GM12892 (cell line): ENCODE data around the gene DCLK1.

ENCODE experiments used
- DNase-seq: peaks from one replicate; pipeline ENCODE4 v3.0.0; 2011; ENCODE audit not compliant: insufficient read length
- FAIRE-seq: peaks from 2 replicates; lab custom pipeline; 2011; peaks lifted over from hg19 to GRCh38; lab: Jason Lieb, UNC
- POLR2A ChIP-seq: IDR thresholded peaks from 2 replicates; pipeline ENCODE4 v1.6.1; 2011; ENCODE audit warnings: low read depth, low read length, control low read depth
- POLR2AphosphoS5 ChIP-seq: IDR thresholded peaks from 2 replicates; pipeline ENCODE4 v1.6.1; 2011; ENCODE audit warnings: low read depth, low read length, control low read depth
- TAF1 ChIP-seq: IDR thresholded peaks from 2 replicates; pipeline ENCODE4 v1.6.1; 2011; ENCODE audit warnings: low read depth, mild to moderate bottlenecking, control low read depth, low read length, borderline replicate concordance

Gene DCLK1

GRCh38 chr13:35957996-35958395 lies 173.2 kb downstream of the DCLK1 start:
- DNase-seq (no peak), FAIRE-seq (no peak)
- no peak for TF ChIP-seq POLR2AphosphoS5
- TF ChIP-seq TAF1 = no peak
- TF ChIP-seq POLR2A = no peak

GRCh38 chr13:35957241-35957731 lies 173.9 kb downstream of the DCLK1 start:
- TF ChIP-seq POLR2AphosphoS5 = no peak
- TF ChIP-seq TAF1 = no peak
- no peak for TF ChIP-seq POLR2A
- FAIRE-seq = no peak

GRCh38 chr13:35956074-35956473 lies 175.1 kb downstream of the DCLK1 start:
- DNase-seq = no peak
- TF ChIP-seq TAF1 (no peak), POLR2AphosphoS5 (no peak), POLR2A (no peak)
- no peak for FAIRE-seq

More at GRCh38 chr13:35957241-35957731, 173.9 kb downstream of the DCLK1 start:
- DNase-seq = no peak

- FAIRE-seq (no peak), DNase-seq (no peak)
Observed at GRCh38 chr13:35954207-35954560, 177.0 kb downstream of the DCLK1 start.

GRCh38 chr13:35953537-35954206 lies 177.5 kb downstream of the DCLK1 start:
- FAIRE-seq (no peak), DNase-seq (no peak)
- TF ChIP-seq TAF1 = no peak
- TF ChIP-seq POLR2A = no peak
- no peak for TF ChIP-seq POLR2AphosphoS5

More at GRCh38 chr13:35954207-35954560, 177.0 kb downstream of the DCLK1 start:
- TF ChIP-seq POLR2A (no peak), POLR2AphosphoS5 (no peak), TAF1 (no peak)

- no peak for DNase-seq
- TF ChIP-seq POLR2AphosphoS5 (no peak), POLR2A (no peak), TAF1 (no peak)
- no peak for FAIRE-seq
Observed at GRCh38 chr13:35947315-35947714, 183.9 kb downstream of the DCLK1 start.

- DNase-seq (no peak), FAIRE-seq (no peak)
- TF ChIP-seq TAF1 = no peak
- no peak for TF ChIP-seq POLR2AphosphoS5
- TF ChIP-seq POLR2A = no peak
Observed at GRCh38 chr13:35945368-35945767, 185.8 kb downstream of the DCLK1 start.

- DNase-seq (no peak), FAIRE-seq (no peak)
- TF ChIP-seq POLR2A (no peak), TAF1 (no peak)
Observed at GRCh38 chr13:35941374-35941773, 189.8 kb downstream of the DCLK1 start.

DNA sequence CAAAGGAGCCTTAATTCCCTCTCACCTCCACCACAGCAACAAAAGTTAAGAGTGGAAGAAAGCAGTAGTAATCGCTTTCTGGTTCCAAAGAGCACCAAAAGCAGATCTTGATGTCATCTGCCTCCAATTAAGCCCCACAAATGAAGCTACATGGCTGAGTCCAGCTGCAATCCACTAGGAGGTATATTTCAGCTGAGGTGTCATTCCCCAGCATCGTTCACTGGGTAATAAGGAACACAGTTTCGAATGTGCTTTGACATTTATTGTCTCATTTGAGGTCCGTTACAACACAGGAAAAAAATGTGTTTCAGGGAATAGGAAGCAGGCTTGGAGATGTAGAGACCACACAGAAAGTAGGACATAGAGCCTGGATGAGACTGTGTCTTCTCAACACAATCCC lies 190.4 kb downstream of the DCLK1 start:
- no peak for FAIRE-seq
- no peak for TF ChIP-seq POLR2AphosphoS5
- no peak for TF ChIP-seq POLR2A
- no peak for TF ChIP-seq TAF1

DNA sequence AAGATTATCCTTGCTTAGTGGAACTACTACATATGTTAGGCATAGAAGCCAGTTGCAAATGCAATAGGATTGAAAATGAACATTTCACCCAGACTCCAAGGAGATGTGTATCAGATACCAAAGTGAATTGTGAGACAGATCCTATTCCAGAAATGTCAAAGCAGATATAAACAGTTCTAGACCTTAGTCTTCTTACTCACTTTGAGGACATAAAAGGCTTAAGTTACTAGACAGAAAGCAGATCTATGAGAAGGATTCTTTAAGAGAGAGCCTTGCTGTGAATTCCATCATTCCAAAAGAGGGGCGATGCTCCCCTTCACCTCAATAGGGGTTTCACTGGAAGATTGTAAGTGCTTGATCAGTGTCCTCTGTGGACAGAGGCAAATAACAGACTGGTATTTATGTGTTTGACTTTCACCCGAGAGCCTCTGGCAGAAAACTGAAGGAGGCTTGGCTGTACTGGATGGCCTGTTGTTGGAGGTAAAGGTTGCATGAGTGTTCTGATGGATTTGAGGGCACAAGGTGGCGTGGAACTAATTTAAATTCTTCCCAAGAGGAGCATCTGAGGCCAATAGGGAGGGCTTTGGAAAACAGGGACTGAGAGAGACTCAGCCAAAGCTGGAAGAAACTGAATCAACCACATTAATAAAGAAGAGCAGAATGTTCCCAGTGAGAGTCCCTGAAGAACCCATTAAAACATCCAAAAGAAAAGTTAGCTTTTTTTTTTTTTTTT lies 194.8 kb downstream of the DCLK1 start:
- FAIRE-seq (no peak), DNase-seq (no peak)
- TF ChIP-seq POLR2AphosphoS5 (no peak), POLR2A (no peak), TAF1 (no peak)

More for the DNA sequence above, 190.4 kb downstream of the DCLK1 start:
- no peak for DNase-seq

- TF ChIP-seq TAF1 (no peak), POLR2A (no peak), POLR2AphosphoS5 (no peak)
- no peak for DNase-seq
- FAIRE-seq = no peak
Observed at GRCh38 chr13:35930665-35931631, 200.2 kb downstream of the DCLK1 start.
